HG03354 (cell line): ENCODE results near the gene TMEM150B.

Experiments used
- ATAC-seq: cut with Tn5 transposase; IDR thresholded peaks from one replicate; pipeline ENCODE4 v1.9.1; 2021; ENCODE audit warnings: mild to moderate bottlenecking; ENCODE audit not compliant: unreplicated experiment, poor library complexity, severe bottlenecking

The TMEM150B gene

DNA sequence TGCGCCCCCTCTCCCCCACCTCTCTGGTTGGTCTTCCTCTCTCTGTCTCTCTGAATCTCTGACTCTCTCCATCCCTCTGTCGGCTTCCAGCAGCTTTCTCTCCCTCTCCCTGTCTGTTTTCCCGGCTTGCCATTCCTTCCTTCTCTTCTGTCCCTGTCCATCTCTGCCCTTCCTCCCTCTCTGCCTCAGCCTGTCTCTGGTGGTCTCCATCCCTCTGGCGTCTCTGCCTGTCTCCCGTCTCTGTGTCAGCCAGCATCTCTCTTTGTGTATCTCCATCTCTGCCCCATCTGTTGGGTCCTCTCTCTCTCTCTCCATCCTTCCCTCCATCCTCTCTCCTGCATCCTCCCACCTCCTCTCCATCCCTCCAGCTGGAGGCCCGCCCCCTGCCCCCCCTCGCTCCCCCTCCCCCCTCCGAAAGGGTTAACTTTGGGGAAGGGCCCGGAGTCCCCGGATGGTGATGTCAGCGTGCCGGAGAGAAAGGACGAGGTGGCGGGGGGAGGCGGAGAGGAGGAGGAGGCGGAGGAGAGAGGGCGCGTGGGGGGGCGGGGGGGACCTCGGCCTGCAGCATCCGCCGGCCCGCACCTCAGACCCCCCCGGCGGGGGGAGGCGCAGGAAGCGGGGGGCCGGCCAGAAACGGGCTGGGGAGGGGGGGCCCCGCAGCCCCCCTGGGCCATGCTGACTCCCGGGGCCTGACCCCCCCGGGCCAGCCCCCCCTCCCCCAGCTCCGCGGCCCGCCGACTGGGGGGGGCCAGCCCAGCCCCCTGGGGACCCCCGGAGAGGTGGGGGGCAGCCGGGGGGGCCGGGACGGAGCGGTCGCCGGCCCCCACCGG is 41.4 kb downstream of the TMEM150B start, which contains the start of gene BRSK1:
Gene BRSK1 (plus strand): TSS at position 450 of the 830 bp plus-strand sequence. CDS start 446 bp downstream, outside the sequence.
- ATAC-seq: no peak

DNA sequence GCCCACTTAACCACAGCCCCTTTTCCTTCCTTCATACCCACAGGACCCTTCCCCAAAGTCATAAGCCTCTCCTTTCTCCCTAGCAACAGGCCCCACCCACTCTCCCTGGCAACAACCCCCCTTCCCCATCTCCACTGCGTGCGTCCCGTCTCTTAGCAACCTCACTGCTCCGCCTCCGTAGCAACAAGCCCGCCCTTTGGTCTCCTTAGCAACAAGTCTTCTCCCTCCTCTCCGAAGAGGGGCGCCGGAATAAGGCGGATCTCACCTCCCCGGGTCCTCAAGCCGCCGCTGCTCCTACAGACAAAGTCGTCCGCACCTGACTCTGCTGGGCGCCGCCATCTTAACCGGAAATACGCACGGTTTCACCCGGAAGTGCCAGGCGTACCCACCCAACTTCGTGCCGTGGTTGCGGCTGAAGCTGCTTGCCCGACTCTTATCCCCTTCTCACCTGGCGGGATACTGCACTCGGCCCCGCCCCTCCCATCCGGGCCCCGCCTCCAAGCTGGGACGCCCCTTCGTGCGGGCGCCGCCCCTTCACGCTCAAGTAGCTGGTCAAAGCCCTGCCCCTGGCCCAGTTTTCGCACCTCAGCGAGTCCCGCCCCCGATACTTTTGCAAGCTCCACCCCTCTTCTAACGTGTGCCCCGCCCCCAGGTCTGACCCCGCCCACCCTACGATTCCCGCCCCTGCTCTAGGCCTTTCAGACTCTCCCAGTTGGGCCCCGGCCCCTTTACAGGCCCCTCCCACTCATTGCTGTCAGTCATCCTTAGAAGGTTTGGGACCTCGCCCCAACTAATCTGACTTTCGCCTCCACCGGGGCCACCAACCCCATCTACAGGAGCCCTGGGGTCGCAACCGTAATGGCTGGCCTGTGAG is 45.1 kb downstream of the TMEM150B start, which contains the start of gene HSPBP1:
Gene HSPBP1 (minus strand): TSS at position 341 of the 874 bp plus-strand sequence. CDS start 502 bp downstream, outside the sequence.
- peak; percentile 76 for ATAC-seq

DNA sequence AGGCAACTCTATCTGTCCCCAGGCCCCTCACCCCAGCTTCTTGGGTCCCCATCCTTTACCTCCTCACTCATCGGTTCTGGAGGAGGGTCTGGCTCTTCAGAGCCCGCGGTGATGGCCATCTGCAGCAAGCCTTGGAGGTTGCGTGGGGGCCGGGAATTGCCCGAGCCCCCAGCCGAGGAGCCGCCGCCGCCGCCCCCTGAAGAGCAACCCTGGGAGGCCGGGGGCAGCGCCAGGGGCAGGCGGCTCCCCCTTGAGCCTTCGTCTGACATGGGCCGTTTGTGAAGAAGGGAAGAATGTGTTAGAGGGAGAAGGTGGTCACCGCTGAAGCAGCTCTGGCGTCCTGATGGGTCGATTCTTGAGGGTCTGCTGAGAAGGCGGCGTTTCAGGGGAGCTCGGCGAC is 45.8 kb downstream of the TMEM150B start:
- no peak for ATAC-seq

DNA sequence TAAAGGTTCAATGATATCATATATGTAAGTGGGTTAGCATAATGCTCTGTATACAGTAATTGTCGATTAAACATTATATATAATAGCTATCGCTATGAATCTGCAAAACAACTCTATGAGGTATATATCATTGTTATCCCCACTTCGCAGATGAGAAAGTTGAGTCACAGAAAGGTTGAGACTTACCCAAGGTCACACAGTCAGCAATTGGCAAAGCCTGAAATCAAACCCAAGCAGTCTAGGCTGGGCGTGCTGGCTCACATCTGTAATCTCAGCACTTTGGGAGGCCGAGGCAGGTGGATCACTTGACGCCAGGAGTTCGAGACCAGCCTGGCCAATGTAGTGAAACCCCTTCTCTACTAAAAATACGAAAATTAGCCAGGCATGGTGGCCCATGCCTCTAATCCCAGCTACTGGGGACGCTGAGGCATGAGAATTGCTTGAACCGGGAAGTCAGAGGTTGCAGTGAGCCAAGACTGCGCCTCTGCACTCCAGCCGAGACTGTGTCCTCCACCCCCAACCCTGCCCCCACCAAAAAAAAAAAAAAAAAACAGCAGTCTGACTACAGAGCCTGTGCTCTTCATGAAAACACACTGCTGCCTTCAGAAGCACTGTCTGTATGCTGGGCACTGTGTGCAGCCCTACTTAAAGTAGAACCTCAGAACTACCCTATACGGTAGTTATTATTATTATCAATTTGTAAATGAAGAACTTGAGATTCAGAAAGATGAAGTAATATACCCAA is 46.6 kb downstream of the TMEM150B start:
- ATAC-seq: no peak

DNA sequence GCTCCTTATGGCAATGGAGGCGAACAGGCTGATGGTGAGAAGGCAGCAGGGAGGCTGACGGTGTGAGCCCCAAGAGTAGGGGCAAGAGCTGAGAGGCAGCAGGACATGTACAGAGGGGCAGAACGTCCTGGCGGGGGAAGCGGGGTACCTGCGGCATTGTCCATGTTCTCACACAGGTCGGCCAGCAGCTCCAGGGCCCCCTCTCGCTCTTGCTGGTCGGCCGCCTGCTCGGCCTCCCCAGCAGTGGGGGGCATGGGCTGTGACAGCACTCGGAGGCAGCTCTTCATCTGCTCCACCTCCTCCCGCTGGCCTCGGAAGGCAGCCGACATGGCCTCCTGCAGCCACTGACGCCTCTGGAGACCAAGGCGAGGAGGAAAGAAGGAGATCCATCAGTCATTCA is 47.6 kb downstream of the TMEM150B start:
- no peak for ATAC-seq

DNA sequence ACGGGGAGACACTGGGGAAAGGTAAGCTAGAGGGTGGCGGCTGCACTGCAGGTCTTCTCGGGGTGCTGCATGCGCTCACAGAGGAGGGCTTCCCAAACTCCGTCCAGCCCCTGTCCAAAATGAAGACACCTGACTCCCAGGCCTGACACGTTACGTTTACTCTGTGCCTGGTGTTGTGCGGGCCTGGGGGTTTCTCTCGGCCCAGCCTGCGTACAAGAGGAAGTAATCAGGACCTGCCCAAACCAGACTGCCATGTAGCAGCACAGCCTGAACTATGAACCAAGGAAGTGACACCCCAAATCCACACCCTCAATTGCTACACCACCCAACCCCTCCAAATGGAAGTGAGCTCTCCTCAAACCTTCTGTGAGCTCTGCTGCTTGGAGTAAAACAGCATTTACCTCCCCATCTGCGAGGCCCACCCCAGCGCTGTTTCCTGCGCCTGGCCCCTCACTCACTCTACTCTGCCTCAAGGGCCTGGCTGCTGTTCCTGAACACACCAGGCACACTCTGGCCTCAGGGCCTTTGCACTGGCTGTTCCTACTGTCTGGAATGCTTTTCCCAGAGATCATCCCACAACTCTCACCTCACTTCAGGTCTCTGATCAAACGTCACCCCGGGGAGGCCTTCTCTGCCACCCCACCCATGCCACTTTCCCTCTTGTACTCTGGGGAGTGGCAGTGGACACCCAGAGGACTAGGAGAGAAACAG is 48.3 kb downstream of the TMEM150B start:
- ATAC-seq: peak; percentile 9

DNA sequence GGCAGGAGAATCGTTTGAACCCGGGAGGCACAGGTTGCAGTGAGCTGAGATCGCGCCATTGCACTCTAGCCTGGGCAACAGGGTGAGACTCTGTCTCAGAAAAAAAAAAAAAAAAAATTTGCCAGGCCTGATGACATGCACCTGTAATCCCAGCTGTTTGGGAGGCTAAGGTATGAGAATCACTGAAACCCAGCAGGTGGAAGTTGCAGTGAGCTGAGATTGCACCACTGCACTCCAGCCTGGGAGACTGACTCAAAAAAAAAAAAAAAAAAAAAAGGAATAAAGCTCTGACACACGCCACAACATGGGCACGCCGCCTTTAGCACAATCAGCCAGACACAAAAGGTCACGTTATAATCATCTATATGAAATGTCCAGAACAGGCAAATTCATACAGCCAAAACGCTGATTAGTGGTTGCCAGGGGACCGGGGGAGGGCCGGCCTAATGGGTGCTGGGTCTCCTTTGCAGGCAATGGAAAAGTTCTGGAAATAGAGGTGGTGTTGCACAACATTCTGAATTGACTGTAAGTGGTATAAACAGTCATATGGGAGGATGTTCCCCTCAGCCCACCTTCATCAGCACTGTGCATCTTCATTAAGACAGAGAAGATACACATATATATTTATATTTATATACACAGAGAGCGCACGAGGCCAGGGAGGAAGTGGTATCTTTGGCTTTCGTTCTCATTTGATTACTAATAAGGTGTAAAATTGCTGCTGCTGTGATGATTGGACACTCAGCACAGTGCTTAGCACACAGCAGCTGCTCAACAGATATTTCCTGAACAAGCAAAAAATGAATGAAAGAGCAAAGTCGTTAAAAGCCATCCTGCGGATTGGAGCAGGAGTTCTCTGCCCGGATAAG is 49.1 kb downstream of the TMEM150B start:
- peak; percentile 60 for ATAC-seq

DNA sequence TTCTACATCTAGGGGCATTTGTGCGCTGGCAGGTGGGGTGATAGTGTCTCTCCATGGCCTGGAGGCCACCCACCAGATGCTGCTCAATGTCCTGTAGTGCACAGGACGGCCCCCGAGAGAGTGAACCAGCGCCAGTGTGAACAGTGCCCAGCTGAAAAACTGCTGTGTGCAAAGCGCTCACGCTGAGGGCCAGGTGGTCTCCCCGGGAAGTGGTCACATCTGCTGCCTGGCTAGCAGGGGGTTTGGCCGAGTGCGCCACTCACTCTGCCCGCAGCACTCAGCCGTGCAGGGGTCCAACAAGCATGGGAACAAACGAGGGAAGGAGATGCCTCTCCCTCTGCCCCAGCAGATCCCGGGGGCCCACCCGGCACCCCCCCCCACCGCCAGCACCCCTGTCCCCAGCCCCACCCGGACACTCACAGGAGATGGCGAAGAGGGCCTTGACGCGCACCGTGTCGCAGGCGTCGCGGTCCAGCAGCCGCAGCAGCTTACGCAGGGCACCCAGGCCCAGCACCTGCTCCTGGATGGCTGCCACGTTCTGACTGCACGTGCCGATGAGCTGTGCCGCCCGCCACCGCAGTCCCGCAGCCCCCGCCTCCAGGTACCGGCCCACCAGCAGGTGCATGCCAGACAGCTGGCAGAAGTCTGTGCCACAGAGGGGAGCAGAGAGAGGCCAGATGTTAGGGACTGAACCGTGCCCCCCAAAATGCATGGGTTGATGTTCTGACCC is 51.0 kb downstream of the TMEM150B start:
- no peak for ATAC-seq

DNA sequence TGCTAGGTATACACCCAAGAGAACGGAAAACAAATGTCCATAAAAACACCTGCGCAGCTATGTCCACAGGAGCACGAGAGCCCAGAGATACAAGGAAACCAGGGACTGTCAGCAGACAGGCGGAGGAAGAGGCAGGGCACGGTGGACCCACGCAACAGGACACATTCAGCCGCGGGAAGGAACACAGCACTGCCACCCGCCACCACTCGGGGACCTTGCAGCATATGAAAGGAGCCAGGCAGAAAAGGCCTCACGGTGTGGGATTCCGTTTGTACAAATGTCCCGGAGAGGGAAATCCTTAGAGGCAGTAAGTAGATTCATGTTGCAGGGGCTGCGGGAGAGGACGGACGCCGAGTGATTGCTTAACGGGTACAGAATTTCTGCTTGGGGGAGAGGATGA is 53.0 kb downstream of the TMEM150B start:
- no peak for ATAC-seq

DNA sequence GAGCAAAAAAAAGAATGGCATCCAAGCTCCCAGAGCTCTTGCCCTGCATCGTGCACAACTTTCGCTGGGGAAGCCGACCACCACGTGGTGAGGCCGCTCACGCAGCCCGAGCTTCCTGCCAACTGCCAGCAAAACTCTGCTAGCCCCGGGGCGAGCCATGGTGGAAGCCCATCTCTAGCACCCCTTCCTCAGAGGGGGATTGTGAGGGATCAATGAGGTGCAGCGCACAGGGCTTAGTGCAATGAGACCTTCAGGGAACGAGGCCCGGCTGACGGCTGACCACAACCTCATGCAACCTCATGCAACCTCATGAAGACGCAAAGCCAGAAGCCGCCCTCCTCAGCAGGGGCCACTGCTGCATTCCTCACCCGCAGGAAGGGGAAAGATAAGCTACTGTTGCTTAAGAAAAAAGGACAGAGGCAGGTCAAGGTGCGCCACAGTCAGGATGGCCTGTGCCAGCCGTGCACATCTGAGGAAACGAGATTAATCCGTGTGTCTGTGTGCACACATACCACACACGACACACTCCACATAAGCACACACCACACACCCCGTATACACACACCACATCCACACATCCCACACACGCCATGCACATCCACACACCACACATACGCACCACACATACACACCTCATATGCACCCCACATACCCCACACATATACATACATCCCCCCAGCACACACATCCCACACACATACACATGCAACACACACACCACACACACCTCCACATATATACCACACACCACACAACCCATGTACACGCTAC is 54.8 kb downstream of the TMEM150B start:
- ATAC-seq: no peak

DNA sequence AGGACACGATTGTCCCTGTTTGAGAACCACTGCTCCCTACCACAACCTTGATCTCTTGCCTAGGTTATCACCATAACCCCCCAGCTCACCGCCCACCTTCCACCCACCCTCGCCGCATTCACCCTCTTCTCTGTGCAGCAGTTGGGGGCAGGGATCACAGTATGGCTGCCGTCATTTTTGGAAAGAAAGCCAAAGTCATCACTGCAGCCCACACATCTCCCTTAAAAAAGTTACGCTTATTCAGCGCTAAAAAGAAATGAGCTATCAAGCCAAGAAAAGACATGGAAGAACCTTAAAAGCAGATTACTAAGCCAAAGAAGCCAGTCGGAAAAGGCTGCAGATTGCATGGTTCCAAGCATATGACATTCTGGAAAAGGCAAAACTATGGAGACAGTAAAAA is 55.8 kb downstream of the TMEM150B start:
- ATAC-seq: no peak

DNA sequence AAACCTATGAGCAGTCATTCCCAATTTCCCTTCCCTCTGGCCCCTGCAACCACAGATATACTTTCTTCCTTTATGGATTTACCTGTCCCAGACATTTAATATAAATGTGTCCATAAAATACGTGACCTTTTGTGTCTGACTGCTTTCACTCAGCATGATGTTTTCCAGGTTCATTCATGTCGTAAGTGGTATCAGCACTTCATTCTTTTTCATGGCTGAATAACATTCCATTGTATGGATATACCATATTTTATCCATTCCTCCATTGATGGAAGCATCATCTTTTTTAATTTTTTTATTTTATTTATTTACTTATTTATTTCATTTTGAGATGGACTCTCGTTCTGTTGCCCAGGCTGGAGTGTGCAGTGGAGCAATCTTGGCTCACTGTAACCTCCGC is 58.3 kb downstream of the TMEM150B start:
- no peak for ATAC-seq

DNA sequence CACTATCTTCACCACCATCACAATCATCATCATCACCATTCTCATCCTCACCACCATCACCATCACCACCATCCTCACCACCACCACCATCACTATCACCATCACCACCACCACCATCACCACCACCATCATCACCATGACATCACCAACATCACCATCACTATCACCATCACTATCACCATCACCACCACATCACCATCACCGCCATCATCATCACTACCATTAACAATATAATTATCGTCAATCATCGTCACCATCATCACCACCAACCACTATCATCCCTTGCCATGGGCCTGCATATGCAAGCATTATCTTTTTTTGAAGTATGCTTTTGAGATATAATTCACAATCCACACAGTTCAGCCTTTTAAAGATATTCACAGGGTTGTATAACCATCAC is 58.7 kb downstream of the TMEM150B start:
- ATAC-seq: no peak

DNA sequence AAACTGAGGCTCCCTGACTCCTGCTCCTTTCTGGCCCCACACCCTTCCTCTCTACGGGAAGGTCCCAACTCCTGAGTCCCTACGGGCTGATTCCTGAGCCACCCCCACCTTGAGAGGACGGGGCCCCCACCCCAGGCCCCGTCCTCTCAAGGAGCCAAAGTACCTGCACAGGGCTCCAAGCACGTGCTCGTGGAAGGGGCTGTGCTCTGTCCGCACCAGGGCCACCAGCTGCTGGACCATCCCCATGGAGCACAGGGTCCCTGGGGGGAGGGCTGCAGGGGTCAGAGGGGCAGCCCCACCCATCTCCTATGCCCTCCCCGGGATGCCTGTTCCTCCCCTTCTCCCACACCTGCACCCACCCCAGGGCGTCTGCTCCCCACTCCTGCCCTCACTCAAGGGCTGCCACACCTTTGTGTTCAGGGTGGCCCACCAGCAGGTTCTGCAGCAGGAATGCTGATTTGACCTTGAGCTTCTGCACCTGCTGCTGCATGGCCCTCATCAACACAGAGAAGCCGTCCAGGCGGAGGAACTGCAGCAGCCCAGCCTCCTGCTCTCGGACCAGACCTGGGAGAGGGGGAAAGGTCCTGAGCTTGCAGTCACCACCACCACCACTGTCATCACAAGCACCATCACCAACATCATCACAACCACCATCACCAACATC is 59.3 kb downstream of the TMEM150B start:
- no peak for ATAC-seq

DNA sequence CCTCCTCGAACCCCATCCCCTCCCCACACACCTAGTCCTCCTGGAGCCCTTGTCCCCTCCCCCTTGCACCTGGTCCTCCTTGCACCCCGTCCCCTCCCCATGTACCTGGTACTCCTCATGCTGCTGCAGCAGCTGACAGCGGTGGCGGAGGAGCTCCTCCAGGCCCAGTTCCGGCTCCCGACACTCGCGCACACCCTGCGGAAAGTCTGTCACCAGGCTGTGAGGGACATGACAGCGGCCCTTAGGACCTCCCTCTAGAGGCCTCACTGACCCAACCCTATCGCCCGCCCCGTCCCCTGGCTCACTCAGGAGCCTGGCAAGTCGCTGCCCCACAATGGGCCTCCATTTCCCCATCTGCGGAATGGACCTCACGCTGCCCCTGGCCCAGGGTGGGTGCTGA is 60.0 kb downstream of the TMEM150B start:
- ATAC-seq: no peak

DNA sequence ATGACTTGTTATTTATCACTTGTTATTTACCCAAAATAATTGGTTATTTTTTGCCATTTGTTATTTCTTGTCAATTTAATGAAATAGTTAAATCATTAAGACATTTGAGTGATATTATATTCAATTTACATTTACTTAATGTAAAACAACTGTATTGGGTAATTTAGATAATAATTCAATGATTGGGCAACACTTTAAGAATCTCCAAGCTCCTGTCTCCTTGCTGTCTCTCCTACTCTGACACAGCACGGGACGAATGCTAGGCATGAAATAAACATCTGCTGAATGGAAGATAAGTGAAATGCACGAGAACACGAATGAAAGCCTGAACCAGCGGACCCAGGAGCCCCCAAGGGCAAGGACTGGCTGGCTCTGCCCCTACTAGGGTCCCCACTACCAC is 60.6 kb downstream of the TMEM150B start:
- ATAC-seq: no peak
